ENCODE data around the gene LRRC9.

The LRRC9 gene

GRCh38 chr14:60003991-60004390 is 84.0 kb downstream of the LRRC9 start:
- TF ChIP-seq EP300 (IDR thresholded peaks at IDR 0.05; ENCODE audit: borderline replicate concordance) (no peak), YY1 (IDR thresholded peaks at IDR 0.05; ENCODE audit: low read depth) (no peak), MAX (IDR thresholded peaks at IDR 0.05) (no peak), RAD21 (IDR thresholded peaks at IDR 0.05; ENCODE audit: low read depth) (no peak), NFIC (IDR thresholded peaks at IDR 0.05) (no peak), CEBPB (IDR thresholded peaks at IDR 0.05) (no peak), TAF1 (IDR thresholded peaks at IDR 0.05; ENCODE audit: low read depth) (no peak)

- TF ChIP-seq ZBTB7A (IDR thresholded peaks at IDR 0.05; ENCODE audit: low read depth) (no peak), CEBPB (IDR thresholded peaks at IDR 0.05) (no peak), NFIC (IDR thresholded peaks at IDR 0.05) (no peak), YY1 (IDR thresholded peaks at IDR 0.05; ENCODE audit: low read depth) (no peak), TCF12 (IDR thresholded peaks at IDR 0.05; ENCODE audit: low read depth) (no peak), CREB1 (IDR thresholded peaks at IDR 0.05; ENCODE audit: low read depth) (no peak), EGR1 (IDR thresholded peaks at IDR 0.05) (no peak), REST (IDR thresholded peaks at IDR 0.05; ENCODE audit: low read depth) (no peak), FOXM1 (IDR thresholded peaks at IDR 0.05; ENCODE audit: borderline replicate concordance, low read depth) (no peak), TAF1 (IDR thresholded peaks at IDR 0.05; ENCODE audit: low read depth) (no peak), TEAD4 (IDR thresholded peaks at IDR 0.05) (no peak)
Measured at GRCh38 chr14:60008042-60008441, 88.1 kb downstream of the LRRC9 start.

GRCh38 chr14:60014402-60014801 is 94.5 kb downstream of the LRRC9 start:
- TF ChIP-seq YY1 (IDR thresholded peaks at IDR 0.05; ENCODE audit: low read depth) (no peak), EGR1 (IDR thresholded peaks at IDR 0.05) (no peak)

- TF ChIP-seq TCF12 (IDR thresholded peaks at IDR 0.05; ENCODE audit: low read depth) (no peak), EP300 (IDR thresholded peaks at IDR 0.05; ENCODE audit: borderline replicate concordance) (no peak), TAF1 (IDR thresholded peaks at IDR 0.05; ENCODE audit: low read depth) (no peak), NFIC (IDR thresholded peaks at IDR 0.05) (no peak), ZBTB7A (IDR thresholded peaks at IDR 0.05; ENCODE audit: low read depth) (no peak), TEAD4 (IDR thresholded peaks at IDR 0.05) (no peak), YY1 (IDR thresholded peaks at IDR 0.05; ENCODE audit: low read depth) (no peak), EGR1 (IDR thresholded peaks at IDR 0.05) (no peak), MAX (IDR thresholded peaks at IDR 0.05) (no peak), CEBPB (IDR thresholded peaks at IDR 0.05) (no peak), REST (IDR thresholded peaks at IDR 0.05; ENCODE audit: low read depth) (no peak)
Measured at GRCh38 chr14:60021619-60022018, 101.7 kb downstream of the LRRC9 start.

GRCh38 chr14:60025571-60025970 is 105.6 kb downstream of the LRRC9 start:
- TF ChIP-seq EP300 (IDR thresholded peaks at IDR 0.05; ENCODE audit: borderline replicate concordance): no peak
- TF ChIP-seq ZBTB7A (IDR thresholded peaks at IDR 0.05; ENCODE audit: low read depth): no peak
- TF ChIP-seq TCF12 (IDR thresholded peaks at IDR 0.05; ENCODE audit: low read depth): no peak
- no peak for TF ChIP-seq REST (IDR thresholded peaks at IDR 0.05; ENCODE audit: low read depth)
- TF ChIP-seq MAX (IDR thresholded peaks at IDR 0.05): no peak
- TF ChIP-seq USF1 (IDR thresholded peaks at IDR 0.05): no peak
- no peak for TF ChIP-seq TEAD4 (IDR thresholded peaks at IDR 0.05)
- no peak for TF ChIP-seq NFIC (IDR thresholded peaks at IDR 0.05)
- no peak for TF ChIP-seq FOXM1 (IDR thresholded peaks at IDR 0.05; ENCODE audit: borderline replicate concordance, low read depth)
